Endothelial cell of umbilical vein (primary cell): ENCODE measurements around the gene STBD1.

Source experiments
- EZH2 ChIP-seq: IDR thresholded peaks from 2 replicates; pipeline ENCODE4 v1.6.1; 2012; ENCODE audit warnings: borderline replicate concordance, low read depth, mild to moderate bottlenecking, moderate library complexity, low read length, inconsistent platforms; ENCODE audit not compliant: severe bottlenecking
- GATA2 ChIP-seq: IDR thresholded peaks from 2 replicates; pipeline ENCODE4 v1.7.0; 2011; ENCODE audit warnings: low read depth, mild to moderate bottlenecking, moderate library complexity, mixed read lengths, low read length; ENCODE audit not compliant: insufficient read length, insufficient read depth
- JUN ChIP-seq: IDR thresholded peaks from 2 replicates; pipeline ENCODE4 v1.6.1; 2011; ENCODE audit warnings: borderline replicate concordance, low read depth; ENCODE audit not compliant: insufficient read length, insufficient read depth
- MYC ChIP-seq: IDR thresholded peaks from one replicate; pipeline ENCODE4 v1.6.1; 2011; ENCODE audit warnings: mild to moderate bottlenecking, low read depth, low read length
- POLR2A ChIP-seq: IDR thresholded peaks from 2 replicates; pipeline ENCODE4 v1.6.1; 2012; ENCODE audit warnings: low read depth, mild to moderate bottlenecking, control low read depth, low read length
- POLR2AphosphoS5 ChIP-seq: IDR thresholded peaks from 2 replicates; pipeline ENCODE4 v1.6.1; 2012; ENCODE audit warnings: low read depth, mild to moderate bottlenecking, control low read depth, low read length, moderate library complexity; ENCODE audit not compliant: insufficient read depth
- TF ChIP-seq, protein P1 (sequence below), 2 donors: IDR thresholded peaks; 1 replicate in 1 of 2; 2 replicates in 1 of 2; pipeline ENCODE4 v1.5.1; 2011; ENCODE audit warnings: low read length in 2 of 2, mild to moderate bottlenecking in 2 of 2, moderate library complexity in 2 of 2, control low read depth in 1 of 2, inconsistent platforms in 1 of 2, low read depth in 1 of 2; ENCODE audit not compliant: insufficient read depth in 1 of 2; ENCODE audit errors: extremely low read depth in 1 of 2
- TF ChIP-seq, protein P2 (sequence below): IDR thresholded peaks from 2 replicates; pipeline ENCODE4 v1.6.1; 2011; ENCODE audit not compliant: insufficient read depth, insufficient read length

DNA sequence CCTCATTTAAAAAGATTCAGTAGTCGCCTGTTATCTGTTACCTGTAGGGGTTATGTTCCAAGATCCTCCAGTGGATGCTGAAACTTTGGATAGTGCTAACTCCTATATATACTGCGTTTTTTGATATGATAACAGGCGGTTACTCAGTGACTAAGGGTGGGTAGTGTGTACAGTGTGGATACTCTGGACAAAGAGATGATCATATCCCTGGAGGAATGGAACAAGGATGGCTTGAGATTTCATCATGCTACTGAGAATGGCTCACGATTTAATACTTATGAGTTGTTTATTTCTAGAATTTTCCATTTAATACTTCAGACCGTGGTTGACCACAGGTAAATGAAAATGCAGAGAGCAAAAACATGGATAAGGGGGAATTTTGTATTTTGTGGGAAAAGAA is 33.5 kb upstream of the STBD1 start:
- TF ChIP-seq, protein P1, sequence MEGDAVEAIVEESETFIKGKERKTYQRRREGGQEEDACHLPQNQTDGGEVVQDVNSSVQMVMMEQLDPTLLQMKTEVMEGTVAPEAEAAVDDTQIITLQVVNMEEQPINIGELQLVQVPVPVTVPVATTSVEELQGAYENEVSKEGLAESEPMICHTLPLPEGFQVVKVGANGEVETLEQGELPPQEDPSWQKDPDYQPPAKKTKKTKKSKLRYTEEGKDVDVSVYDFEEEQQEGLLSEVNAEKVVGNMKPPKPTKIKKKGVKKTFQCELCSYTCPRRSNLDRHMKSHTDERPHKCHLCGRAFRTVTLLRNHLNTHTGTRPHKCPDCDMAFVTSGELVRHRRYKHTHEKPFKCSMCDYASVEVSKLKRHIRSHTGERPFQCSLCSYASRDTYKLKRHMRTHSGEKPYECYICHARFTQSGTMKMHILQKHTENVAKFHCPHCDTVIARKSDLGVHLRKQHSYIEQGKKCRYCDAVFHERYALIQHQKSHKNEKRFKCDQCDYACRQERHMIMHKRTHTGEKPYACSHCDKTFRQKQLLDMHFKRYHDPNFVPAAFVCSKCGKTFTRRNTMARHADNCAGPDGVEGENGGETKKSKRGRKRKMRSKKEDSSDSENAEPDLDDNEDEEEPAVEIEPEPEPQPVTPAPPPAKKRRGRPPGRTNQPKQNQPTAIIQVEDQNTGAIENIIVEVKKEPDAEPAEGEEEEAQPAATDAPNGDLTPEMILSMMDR (IDR thresholded peaks at IDR 0.05; ENCODE audit: extremely low read depth in 1 of 2, insufficient read depth in 1 of 2, low read depth in 1 of 2, low read length in 2 of 2), result no peak
- TF ChIP-seq EZH2, result no peak
- no peak for TF ChIP-seq GATA2
- no peak for TF ChIP-seq POLR2A
- no peak for TF ChIP-seq JUN
- no peak for TF ChIP-seq POLR2AphosphoS5
- no peak for TF ChIP-seq MYC
- TF ChIP-seq, protein P2, sequence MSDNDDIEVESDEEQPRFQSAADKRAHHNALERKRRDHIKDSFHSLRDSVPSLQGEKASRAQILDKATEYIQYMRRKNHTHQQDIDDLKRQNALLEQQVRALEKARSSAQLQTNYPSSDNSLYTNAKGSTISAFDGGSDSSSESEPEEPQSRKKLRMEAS, result no peak
